Central memory CD4-positive, alpha-beta T cell (primary cell): ENCODE measurements around the gene KRTAP10-8.
"Not testable (repeated sequence)": the region's sequence is repeated elsewhere in the genome, so short reads cannot be mapped to it uniquely, and the experiment has no call there.

Experiments
- DNase-seq: peaks from one replicate; pipeline ENCODE4 v3.0.0; 2022
- total RNA-seq, 3 experiments: gene quantifications; one replicate each; lab custom pipeline; 2026; lab: John Stamatoyannopoulos, UW

The KRTAP10-8 gene, protein sequence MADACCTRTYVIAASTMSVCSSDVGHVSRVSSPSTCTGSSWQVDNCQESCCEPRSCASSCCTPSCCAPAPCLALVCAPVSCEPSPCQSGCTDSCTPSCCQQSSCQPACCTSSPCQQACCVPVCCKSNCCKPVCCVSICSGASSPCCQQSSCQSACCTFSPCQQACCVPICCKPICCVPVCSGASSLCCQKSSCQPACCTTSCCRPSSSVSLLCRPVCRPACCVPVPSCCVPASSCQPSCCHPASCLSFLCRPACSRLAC
- 0 to 0.04 (median 0) reads per million in 3 experiments for total RNA-seq

DNA sequence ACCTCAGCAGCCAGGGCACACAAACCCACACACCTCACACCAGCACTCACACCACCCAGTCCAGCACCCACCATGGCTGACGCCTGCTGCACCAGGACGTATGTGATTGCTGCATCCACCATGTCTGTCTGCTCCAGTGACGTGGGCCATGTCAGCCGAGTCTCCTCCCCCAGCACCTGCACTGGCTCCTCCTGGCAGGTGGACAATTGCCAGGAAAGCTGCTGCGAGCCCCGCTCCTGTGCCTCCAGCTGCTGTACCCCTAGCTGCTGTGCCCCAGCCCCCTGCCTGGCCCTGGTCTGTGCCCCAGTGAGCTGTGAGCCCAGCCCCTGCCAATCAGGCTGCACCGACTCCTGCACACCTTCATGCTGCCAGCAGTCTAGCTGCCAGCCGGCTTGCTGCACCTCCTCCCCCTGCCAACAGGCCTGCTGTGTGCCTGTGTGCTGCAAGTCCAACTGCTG lies at the start of gene KRTAP10-8:
Gene KRTAP10-8, plus strand, starts transcription at position 51 of the 458 bp plus-strand sequence. Its CDS starts 22 bp downstream, at position 73.
- no peak for DNase-seq

DNA sequence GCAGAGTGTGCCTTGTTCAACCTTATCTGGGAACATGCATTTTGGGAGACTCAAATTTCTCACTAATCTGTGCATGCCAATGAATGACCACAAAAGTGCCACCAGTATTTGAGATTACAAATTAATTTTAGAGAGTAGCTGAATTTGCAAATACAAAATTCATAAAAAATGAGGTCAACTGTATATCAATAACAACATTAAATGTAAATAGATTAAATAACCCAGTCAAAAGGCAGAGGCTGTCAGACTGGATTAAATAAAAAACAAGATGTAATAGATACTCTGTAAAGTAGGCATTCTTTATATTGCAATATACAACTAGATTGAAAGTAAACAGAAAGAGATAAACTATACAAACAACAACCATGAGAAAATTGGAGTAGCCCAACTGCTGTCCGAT lies 47.8 kb upstream of the KRTAP10-8 start:
- no peak for DNase-seq

DNA sequence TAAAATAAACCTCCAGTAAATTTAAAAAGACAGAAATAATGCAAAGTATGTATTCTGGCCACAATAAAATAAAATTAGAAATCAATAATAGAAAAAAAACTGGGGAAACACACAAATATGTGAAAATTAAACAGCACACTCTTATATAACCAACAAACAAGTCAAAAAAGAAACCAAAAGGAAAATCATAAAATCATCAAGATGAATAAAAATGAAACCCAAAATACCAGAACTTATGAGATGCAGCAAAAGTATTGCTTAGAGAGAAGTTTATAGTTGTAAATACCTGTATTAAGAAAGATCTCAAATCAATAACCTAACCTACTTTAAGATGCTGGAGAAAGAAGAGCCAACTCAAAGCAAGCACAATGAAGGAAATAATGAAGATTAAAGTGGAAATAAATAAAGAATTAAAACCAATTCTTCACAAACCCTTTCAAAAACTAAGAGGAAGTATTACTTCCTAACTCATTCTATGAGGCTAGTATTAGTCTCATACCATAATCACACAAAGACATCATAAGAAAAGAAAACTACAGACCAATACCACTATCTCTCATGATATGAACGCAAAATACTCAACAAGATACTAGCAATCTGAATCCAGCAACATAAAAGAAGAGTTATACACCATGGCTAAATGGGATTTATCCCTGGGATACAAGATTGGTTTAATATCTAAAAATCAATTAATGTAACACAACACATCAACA lies 46.8 kb upstream of the KRTAP10-8 start:
- no peak for DNase-seq

DNA sequence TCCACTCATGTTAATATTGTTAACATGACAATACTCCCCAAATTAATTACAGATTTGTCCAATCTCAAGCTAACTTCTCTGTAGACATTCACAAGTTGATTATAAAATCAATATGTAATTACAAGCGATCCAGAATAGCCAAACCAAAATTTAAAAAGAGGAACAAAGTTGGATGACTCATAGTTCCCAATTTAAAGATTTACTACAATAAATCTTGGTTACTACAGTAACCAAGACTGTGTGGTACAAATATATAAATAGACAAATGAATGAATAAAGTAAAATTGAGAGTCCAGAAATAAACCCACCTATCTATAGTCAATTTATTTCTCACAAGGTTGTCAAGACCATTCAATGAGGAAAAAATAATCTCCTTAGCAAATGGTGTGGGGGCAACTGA lies 45.5 kb upstream of the KRTAP10-8 start:
- DNase-seq = no peak

DNA sequence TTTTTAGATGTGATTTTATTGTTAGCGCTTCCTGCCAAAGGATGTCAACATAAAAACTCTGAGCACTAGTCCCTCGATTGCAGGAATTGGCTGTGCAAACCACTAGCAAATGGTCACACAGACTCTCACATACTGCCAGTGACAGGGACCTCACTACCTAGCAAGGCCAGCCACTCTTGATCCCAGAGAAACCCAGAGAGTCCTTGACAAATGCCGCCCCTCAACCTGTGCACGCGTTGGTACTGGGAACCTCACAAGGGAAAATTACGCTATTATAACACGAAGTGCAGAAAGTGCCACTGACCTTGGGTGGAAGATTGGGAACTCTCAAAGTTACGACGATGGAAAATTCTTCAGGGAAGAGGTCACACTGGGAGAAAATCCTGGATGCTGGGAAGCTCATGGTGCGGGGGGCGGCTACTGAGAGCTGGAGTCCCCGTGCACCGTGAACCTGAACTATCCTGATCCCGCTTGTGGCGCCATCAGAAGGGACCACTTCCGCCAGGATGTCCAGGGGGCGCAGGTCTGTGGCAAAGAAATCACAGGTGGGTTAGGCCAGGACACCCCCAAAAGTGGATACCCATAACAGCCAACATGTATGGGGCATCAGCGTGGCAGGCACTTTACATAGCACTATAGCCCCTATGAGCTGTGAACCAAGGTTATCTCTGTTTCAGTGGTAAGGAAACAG lies 44.3 kb upstream of the KRTAP10-8 start:
- no peak for DNase-seq

DNA sequence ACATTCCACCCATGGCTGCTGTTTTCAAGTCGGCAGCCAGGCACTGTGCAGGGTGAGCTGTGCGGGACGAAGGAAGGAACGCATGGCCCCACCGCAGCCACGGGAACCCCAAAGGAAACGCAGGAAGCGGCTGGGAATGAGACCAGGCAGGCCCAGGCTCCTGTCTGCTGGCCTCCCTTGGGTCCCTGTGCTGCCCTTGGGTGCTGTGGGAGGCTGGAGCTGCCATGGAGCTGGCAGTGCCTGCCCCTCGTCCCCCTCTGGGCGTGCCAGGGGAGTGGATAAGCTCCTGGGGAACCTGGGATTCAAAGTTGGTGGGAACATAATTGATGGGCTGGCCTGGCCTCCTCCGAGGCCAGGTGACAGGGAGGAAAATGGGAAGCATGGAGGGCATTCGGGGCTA lies 43.6 kb upstream of the KRTAP10-8 start:
- no peak for DNase-seq

DNA sequence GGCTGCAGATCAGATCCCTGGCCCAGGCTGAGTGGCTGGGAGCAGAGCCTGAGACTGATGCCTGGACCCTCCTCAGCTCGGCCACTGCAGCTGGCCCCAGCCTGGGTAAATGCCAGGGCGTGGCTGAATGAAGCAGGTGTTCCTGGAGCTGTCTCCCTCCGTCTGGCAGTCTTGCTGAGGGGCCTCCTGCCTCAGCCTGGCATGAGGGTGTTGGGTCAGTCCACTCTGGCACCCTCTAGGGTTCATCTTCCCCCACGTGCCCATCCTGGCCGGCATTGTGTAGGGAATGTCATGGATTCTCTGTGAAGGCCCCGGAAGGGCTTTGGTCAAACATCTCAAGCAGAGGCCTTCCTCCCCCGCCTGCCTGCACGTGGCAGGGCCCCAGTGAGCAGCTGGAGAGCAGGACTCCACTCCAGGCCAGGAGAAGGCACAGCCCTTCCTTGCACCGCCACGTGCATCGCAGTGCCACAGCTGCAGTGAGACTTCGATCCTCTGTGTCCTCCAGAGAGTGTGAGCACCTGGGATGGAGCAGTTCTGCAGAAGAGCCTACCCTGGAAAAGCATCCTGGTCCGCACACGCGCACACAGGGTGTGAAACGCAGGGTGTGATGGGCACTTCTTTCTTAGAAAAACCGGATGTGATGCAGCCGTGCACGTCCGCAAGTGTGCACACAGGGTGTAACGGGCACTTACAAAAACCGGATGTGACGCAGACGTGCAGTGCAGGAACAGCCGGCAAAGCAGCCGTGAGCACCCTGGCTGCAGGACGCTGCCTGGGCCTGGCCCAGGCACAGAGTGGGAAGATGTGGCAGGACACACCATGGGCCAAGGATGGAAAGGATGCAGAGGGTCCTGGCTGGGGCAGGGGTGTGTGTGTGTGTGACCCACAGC lies 43.0 kb upstream of the KRTAP10-8 start:
- no peak for DNase-seq

DNA sequence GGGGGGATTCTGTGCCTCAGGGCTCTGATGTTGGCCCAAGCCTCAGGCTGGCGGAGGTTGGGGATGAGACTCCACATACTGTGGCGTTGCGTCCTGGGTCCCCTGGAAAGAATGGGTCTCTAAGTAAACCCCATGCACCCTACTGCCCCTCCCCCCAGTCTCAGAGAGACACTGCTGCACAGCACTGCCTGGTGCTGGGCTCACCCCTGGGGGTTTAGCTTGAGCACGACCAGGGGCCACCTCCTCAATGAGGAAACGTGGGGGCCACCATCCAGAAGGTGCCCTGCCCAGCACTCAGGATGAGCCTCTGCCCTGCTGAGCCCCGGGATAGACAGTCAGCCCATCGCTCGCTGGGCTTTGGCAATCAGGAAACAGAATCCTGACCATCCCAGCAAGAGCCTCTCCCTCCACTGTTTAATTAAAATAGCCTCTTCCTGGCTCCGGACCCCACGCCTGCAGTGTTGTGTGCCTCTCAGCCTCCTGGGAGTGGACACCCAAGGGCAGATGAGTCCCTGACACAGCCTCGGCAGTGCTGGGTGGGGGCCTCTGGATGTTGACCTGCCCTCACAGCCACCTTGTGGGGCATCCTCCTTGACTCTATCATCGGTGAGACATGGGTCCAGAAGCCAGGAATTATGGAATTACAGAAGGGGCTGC lies 41.9 kb upstream of the KRTAP10-8 start:
- DNase-seq = no peak

DNA sequence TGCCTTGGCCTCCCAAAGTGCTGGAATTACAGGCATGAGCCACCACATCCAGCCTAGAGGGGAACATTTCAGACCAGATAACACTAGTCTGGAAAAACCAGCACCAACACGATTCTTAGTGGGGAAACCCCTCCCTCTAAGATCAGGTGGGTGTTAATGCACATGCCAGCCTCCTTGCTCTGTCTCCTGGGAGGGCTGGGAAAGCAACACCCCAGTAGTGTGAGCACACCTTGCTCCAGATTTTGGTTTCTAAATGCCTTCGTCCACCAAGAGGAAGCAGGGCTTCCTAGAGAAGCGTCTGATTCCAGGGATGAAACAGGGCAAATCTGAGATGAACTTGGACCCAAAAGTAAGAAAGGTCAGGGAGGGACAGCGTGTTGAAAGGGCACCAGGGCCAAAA lies 40.6 kb upstream of the KRTAP10-8 start:
- no peak for DNase-seq

DNA sequence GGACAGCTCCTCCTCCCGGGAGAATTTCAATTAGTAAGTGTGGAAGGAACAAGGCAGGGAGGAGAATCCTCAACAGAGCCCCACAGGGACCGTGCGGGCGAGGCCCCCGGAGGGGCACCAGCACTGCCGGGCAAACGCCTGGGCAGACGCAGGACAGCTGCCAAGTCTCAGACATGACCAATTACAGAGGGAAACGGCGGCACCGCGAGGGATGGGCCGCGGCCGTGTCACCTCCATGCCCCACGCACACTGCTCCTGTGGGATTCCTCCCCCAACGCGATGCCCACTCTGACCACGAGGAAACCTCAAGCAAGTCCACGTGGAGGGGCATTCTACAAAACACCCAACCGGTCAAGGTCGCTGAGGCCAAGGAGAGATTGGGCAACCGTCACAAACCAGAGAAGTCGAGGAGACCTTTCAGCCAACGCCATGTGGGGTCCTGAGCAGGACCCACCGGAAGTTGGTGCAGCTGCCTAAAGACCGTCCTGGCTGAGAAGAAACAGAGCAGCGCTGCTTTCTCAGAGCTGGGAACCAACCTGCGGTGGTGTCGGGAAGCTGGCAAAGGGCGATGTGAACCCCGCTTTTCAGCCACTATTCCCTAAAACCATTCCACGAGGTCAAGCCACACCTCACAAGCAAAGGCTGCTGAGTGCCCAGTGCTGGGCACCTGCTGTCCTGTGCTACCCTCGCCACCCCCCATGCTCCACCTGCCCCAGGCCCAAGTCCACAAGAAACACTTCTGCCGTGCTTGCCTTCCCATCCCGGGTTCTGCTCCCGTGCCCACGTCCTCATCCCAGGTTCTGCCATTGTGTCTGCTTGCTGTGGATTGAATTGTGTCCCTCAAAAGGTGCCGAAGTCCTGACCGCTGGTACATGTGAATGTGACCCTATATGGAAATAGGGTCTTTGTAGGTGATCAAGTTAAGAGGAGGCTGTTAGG lies 39.8 kb upstream of the KRTAP10-8 start:
- DNase-seq = no peak

DNA sequence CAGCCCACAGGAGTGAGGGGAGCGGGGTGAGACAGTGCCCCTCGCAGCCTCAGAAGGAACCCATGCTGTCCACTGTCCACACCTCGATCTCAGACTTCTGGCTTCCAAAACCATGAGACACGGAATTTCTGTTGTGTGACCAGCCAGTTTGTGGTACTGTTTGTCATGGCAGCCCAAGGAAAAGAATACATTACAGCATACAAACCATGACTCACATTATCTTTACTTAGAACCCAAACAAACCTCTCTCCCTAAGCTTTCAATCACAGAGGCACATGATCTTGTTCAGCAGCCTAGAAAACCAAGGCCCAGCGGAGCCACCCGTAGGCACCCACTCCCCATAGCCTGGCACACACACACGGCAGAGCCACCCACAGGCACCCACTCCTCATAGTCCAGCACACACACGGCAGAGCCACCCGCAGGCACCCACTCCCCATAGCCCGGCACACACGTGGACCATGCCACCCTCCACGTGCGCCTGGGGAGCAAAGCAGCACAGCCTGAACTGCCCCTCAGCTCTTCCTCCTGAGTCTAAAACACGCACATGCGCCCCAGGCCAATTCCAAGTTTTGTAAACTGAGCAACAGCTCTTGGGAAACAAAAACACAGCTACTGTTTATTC lies 38.8 kb upstream of the KRTAP10-8 start:
- no peak for DNase-seq

DNA sequence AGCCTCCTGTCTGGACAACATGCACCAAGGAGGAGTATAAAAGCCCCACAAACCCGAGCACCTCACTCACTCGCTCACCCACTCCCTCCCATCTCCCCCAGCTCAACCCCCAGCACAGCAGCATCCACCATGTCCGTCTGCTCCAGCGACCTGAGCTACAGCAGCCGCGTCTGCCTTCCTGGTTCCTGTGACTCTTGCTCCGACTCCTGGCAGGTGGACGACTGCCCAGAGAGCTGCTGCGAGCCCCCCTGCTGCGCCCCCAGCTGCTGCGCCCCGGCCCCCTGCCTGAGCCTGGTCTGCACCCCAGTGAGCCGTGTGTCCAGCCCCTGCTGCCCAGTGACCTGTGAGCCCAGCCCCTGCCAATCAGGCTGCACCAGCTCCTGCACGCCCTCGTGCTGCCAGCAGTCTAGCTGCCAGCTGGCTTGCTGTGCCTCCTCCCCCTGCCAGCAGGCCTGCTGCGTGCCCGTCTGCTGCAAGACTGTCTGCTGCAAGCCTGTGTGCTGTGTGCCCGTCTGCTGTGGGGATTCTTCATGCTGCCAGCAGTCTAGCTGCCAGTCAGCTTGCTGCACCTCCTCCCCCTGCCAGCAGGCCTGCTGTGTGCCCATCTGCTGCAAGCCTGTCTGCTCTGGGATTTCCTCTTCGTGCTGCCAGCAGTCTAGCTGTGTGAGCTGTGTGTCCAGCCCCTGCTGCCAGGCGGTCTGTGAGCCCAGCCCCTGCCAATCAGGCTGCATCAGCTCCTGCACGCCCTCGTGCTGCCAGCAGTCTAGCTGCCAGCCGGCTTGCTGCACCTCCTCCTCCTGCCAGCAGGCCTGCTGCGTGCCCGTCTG lies 38.0 kb upstream of the KRTAP10-8 start, which contains the start of gene KRTAP10-4:
Gene KRTAP10-4, plus strand, starts transcription at position 100 of the 827 bp plus-strand sequence. Its CDS starts 30 bp downstream, at position 130.
- not testable (repeated sequence) for DNase-seq

DNA sequence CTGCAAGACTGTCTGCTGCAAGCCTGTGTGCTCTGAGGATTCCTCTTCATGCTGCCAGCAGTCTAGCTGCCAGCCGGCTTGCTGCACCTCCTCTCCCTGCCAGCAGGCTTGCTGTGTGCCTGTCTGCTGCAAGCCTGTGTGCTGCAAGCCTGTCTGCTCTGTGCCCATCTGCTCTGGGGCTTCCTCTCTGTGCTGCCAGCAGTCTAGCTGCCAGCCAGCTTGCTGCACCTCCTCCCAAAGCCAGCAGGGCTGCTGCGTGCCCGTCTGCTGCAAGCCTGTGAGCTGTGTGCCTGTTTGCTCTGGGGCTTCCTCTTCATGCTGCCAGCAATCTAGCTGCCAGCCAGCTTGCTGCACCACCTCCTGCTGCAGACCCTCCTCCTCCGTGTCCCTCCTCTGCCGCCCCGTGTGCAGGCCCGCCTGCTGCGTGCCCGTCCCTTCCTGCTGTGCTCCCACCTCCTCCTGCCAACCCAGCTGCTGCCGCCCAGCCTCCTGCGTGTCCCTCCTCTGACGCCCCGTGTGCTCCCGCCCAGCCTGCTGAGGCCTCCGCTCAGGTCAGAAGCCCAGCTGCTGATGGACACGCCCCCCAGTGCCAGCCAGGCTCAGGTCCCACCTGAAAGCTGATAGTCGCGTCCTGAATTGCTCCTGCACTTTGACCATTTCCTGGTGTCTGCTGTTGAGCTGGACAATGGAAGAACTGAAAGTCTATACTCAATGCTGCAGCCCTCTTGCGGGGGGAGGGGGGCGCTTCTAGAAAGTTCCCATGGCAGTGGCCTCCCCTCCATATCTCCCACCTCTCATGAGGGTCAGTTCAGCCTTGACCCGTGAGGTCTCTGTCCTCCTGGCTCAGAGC lies 37.2 kb upstream of the KRTAP10-8 start:
- DNase-seq = no peak

DNA sequence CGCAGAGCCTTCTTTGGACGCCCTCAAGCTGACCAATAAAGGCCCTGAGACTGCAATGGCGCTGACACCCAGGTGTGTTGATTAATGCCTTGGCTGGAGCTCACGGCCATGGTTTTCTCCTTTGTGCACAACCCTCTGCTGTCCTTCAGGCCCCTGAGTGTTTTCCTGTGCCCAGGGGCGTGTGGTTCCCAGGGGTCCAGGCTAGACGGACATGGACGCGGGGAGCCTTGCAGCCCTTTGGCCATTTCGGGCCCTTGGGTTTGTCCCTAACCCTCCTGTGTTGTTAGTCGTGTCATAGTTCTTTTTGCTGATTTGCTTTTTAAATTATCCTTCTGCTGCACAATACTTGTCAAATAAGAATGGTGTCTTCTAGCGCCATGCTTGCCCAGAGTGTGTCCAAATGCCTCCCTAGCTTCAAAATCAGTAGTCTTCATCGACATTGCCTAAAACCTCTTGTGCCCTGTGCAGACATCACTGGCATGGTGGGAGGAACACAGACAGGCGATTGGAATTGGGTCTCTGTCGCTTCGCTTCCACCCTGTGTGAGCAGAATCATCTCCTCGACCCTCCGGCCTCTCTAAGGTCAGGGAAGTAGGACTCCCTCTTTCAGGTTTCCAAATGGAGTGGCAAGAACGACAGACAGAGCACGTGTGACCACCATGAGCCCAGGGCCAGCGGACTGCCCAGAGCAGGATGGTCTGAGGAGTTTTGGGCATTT lies 36.4 kb upstream of the KRTAP10-8 start:
- DNase-seq = no peak

DNA sequence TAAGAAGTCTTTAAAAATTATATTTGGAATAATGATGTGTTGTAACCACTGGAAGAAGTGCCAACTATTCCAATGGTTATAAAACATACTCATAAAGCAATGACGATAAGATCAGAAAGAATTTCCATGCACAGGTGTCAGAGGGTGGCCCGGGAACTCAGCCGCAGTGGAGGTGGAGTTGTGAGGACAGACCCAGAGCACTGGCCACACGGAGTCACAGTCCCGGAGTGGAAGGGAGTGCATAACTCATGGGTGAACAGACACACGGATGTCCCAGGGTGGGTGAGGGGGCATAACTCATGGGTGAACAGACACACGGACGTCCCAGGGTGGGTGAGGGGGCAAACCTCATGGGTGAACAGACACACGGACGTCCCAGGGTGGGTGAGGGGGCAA lies 35.9 kb upstream of the KRTAP10-8 start:
- no peak for DNase-seq

DNA sequence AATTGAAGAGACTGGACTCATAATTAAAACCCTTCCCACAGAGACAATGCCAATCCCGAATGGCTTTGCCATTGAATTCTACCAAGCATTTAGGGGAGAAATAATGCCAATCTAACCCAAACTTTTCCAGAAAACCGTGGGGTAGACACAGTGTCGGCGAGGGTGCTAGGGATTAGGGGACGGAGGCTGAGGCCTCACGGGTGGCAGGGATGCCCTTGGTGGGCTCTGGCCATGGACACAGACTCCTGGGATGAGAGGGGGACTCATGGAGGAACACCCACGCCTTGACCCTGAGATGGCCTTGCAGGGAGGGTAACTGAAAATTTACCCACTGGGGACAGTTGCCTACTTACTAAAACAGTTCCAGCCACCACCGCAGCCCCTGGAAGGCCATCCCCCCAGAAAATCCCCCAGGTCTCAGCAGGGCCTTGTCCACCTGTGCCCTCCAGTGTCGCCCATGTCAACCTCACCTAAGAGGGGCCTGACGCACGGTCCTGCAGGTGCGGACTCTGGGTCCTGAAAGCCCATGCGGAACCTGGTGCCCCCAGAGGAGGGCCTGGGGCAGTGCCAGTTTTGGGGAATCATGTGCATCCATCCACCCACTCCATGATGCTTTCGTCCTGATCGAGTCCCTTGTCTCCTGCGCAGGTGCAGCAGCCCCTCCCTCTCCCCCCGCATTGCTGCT lies 33.4 kb upstream of the KRTAP10-8 start:
- DNase-seq = no peak
